ENCODE measurements around the gene TBC1D5.

DNA sequence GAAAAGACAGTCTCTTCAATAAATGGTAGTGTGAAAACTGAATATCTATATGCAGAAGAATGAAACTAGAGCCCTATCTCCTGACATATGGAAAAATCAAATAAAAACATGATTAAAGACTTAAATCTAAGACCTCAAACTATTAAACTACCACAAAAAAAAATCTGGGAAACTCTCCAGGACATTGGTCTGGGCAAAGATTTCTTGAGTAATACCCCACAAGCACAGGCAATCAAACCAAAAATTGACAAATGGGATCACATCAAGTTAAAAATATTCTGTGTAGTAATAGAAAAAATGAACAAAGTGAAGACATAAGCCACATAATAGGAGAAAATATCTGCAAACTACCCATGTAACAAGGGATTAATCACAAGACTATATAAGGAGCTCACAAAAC lies 286.4 kb downstream of the TBC1D5 start:
- TF ChIP-seq, protein P1, sequence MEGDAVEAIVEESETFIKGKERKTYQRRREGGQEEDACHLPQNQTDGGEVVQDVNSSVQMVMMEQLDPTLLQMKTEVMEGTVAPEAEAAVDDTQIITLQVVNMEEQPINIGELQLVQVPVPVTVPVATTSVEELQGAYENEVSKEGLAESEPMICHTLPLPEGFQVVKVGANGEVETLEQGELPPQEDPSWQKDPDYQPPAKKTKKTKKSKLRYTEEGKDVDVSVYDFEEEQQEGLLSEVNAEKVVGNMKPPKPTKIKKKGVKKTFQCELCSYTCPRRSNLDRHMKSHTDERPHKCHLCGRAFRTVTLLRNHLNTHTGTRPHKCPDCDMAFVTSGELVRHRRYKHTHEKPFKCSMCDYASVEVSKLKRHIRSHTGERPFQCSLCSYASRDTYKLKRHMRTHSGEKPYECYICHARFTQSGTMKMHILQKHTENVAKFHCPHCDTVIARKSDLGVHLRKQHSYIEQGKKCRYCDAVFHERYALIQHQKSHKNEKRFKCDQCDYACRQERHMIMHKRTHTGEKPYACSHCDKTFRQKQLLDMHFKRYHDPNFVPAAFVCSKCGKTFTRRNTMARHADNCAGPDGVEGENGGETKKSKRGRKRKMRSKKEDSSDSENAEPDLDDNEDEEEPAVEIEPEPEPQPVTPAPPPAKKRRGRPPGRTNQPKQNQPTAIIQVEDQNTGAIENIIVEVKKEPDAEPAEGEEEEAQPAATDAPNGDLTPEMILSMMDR (IDR thresholded peaks at IDR 0.05), result no peak
- no peak for TF ChIP-seq POLR2A (IDR thresholded peaks at IDR 0.05)
